CD4-positive, alpha-beta T cell treated with Interleukin-17A for 4 hours (primary cell): Measurements from ENCODE around the gene PDAP1.
"Not testable (repeated sequence)": the region's sequence is repeated elsewhere in the genome, so short reads cannot be mapped to it uniquely, and the experiment has no call there.

Experiments used
- DNase-seq: peaks from one replicate; pipeline ENCODE4 v3.0.0-alpha.2; 2020; ENCODE audit warnings: mixed read lengths

Gene PDAP1

DNA sequence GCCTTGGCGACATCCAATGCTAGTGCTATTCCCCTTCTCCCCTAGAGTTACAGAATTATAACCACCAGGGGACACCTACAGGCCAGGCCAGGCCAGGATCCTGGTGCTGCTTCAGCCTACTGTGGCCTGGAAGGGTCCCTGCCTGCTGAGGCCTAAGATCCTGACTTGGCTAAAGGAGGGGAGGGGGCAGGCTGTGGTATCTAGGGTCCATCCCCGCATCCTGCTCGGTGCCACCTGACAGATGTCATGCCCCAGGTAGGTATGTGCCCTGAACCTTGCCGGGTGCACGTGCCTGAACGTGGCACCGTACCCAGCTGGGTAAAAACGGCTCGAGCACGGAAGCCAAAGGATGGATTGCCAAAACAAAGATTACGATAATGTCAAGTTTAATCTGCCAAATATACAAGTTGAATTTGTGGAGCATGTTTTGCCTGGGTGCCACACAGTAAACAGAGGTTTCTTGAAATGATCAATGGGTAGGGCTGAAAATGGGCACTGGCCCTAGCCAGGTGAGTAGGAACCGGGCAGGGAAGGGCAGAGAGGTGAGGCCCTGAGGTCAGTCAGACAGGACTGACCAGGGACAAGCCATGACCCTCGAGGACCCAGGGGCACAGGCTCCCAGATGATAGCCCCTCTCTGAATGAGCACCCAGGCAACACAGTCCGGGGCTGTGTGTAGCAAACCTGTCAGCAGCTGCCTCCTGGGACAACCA is 12.6 kb downstream of the PDAP1 start:
- no peak for DNase-seq

DNA sequence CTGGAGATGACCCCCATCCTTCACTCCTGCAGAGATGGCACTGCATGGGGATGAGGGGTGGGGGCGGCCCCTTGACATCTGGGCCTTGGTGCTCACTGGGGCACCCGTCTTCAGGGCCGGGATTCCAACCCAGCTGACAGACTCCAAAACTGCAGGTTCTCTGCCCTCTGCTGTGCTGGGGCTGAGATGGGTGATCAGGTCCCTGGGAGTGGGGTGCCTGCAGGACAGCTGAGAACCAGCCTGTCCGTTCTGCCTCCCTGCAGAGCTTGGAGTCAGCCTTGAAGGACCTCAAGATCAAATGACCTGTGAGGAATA is 14.3 kb downstream of the PDAP1 start:
- DNase-seq, result no peak

DNA sequence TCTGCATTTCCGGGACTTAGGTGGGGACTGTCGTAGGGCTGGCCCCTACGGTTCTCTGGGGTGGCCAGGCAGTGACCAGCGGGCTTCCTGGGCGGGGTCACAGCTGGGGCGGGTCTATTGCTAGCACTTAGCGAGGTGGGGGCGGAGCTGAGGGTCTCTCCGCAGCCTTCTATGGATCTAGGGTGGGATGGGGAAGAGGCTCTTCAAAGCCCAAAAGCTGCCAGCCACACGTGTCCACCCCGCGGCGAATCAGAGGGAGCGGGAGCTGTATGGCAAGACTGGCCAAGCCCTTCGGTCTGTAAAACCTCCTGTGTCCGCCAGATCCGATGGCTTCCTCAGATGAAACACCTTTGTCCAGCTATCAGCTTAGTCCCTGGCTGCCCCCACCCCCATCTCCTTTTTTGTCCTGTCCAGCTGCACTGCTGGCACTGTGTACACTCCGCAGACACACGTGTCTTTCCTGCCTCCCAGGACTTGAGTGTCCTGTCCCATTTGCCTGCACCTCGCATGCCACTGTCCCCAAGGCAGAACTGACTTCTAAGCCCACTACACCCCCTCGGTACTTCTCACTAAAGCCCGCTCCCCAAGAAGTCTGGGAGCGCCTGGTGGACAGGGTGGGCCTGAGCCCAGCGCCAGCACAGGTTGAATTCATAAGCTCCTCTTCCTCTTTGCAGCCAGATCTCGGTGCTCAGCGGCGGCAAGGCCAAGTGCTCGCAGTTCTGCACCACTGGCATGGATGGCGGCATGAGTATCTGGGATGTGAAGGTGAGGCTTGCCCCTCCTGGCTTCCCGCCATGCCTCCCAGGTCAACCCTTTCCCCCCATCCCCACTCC is 14.8 kb downstream of the PDAP1 start:
- DNase-seq, result no peak

DNA sequence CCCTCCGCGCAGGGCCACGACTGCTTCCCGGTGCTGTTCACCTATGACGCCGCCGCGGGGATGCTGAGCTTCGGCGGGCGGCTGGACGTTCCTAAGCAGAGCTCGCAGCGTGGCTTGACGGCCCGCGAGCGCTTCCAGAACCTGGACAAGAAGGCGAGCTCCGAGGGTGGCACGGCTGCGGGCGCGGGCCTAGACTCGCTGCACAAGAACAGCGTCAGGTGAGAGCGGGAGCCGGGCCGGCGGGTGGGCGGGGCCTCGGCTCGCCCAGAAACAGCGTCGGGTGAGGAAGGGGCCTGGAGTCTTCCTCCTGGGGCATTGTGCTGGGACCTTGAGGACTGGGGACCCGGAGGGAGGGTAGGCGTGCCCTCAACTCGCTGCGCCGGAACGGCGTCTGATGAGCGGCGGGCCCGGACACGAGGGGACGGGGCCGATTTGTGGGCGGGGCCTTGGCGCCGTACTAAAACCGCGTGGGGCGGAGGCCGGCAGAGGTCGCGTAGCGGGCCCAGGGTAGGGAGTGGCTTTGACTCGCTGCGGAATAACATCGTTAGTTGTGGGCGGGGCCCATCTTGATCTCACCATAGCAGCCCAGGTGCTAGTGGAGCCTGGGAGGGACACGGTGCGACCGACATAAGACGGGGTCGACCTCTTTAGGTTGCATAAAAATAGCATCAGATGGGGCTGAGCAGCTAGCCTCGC is 15.6 kb downstream of the PDAP1 start:
- peak; percentile 90 for DNase-seq

GRCh38 chr7:99392046-99392445 is 16.4 kb downstream of the PDAP1 start:
- no peak for DNase-seq

- DNase-seq, result no peak
Measured at GRCh38 chr7:99390941-99391602, 17.3 kb downstream of the PDAP1 start.

- no peak for DNase-seq
Measured at GRCh38 chr7:99389772-99390171, 18.6 kb downstream of the PDAP1 start.

- no peak for DNase-seq
Measured at GRCh38 chr7:99387912-99388311, 20.5 kb downstream of the PDAP1 start.

GRCh38 chr7:99387239-99387635 is 21.2 kb downstream of the PDAP1 start:
- not testable (repeated sequence) for DNase-seq

- peak; percentile 51 for DNase-seq
Measured at GRCh38 chr7:99386584-99387238, 21.7 kb downstream of the PDAP1 start.

- DNase-seq, result no peak
Measured at GRCh38 chr7:99385564-99385963, 22.8 kb downstream of the PDAP1 start.

GRCh38 chr7:99384523-99384922 is 23.9 kb downstream of the PDAP1 start:
- no peak for DNase-seq

DNA sequence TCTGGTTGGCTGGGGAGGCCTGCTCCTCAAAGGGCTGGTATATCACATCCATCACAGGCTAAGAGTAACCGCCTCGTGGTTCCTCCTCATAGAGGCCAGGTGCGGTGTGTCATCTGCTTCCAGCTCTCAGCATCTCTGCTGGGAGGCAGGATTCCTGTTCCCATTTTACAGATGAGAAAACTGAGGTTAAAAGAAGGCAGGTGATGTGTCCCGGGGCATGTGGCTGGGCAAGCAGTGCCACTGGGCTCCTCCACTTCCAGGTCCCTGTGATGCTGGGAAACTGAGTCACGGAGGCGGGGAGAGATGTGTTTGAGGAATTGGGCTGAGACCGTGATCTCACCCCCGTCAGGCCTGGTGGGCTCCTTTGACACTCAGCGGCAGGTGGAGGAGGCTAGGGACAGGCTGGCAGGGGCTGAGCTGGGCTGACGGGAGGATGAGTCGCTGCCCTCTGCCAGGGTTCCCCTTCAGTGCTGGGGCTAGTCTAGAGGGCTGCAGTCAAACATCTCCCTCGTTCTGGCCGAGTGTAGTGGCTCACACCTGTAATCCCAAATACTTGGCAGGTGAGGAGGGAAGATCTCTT is 24.5 kb downstream of the PDAP1 start:
- no peak for DNase-seq

GRCh38 chr7:99383203-99383602 is 25.2 kb downstream of the PDAP1 start:
- no peak for DNase-seq

DNA sequence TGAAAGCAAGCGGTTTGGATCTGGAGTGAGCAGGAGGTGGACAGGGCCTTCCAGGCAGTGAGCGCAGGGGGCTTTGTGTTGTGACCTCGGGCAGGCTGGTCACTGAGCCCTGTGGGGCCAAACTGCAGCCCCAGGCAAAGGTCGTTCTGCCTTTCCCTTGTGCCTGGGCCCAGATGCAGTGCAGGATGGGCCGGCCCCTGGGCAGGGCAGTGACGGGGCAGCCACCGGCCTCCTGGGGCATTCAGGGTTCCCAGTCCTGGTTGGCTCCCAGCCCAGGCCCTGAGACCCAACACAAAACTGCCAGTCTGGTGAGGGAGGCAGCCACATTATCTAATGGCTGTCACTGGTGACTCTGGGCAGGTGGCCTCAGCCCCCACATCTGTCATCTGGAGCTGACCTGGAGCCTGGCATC is 26.7 kb downstream of the PDAP1 start:
- no peak for DNase-seq

- peak; percentile 88 for DNase-seq
Measured at GRCh38 chr7:99380823-99381663, 27.4 kb downstream of the PDAP1 start.

- DNase-seq, result peak; percentile 29
Measured at GRCh38 chr7:99380032-99380822, 28.2 kb downstream of the PDAP1 start.

GRCh38 chr7:99379693-99380031 is 28.7 kb downstream of the PDAP1 start:
- DNase-seq, result not testable (repeated sequence)

DNA sequence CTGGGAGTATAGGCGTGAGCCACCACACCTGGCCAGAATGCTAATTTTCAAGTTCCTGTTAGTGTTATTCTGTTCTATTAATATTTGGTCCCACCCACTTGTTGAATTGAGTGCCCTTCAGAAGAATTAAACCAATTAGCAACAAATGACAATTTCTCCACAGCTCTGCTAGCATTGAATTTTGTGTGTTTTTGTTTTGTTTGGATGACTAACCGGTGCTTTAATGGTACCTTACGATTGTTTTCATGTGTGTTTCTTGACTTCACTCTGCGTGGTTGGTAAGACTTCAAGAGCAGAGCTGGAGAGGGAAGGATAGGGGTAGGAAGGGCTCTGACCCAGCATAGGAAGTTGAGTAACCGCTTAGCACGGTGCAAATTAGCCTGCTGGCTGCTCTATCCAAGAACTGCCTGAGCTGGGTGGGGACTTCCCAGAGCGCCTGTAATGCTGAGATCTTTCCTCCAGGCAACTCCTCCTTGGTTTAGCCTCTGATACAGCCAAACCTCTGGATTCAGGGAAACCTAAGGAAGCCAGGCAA is 29.3 kb downstream of the PDAP1 start:
- DNase-seq, result peak; percentile 60

GRCh38 chr7:99375070-99375807 is 33.2 kb downstream of the PDAP1 start:
- peak; percentile 70 for DNase-seq
